ENCODE results near the gene SCYGR2.
"Not testable (repeated sequence)": the region's sequence is repeated elsewhere in the genome, so short reads cannot be mapped to it uniquely, and the experiment has no call there.

Gene SCYGR2, protein sequence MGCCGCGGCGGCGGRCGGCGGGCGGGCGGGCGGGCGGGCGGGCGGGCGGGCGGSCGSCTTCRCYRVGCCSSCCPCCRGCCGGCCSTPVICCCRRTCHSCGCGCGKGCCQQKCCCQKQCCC

DNA sequence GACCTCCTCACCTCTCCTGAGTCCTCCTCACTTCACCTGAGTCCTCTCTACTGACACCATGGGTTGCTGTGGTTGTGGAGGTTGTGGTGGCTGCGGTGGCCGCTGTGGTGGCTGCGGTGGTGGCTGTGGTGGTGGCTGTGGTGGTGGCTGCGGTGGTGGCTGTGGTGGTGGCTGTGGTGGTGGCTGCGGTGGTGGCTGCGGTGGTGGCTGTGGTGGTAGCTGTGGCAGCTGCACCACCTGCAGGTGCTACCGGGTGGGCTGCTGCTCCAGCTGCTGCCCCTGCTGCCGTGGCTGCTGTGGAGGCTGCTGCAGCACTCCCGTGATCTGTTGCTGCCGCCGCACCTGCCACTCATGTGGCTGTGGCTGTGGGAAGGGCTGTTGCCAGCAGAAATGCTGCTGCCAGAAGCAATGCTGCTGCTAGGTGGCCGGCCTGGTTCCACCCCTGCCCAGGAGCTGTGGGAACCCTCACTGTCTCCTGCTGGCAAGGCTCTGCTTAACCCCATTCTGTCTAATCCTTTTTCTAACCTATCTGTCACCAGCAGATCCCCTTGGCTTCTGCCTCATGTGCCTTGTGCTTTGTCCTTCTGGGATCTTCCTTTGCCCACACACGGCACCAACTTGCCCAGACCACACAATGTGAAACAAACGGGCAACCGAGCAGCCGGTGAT lies at the start of gene SCYGR2:
SCYGR2 (plus strand) TSS at position 59 of the 669 bp plus-strand sequence; CDS start at position 59, 0 bp downstream.
- not testable (repeated sequence) for H3K27ac ChIP-seq; DNase-seq (ENCODE audit: low spot score); H3K4me3 ChIP-seq

DNA sequence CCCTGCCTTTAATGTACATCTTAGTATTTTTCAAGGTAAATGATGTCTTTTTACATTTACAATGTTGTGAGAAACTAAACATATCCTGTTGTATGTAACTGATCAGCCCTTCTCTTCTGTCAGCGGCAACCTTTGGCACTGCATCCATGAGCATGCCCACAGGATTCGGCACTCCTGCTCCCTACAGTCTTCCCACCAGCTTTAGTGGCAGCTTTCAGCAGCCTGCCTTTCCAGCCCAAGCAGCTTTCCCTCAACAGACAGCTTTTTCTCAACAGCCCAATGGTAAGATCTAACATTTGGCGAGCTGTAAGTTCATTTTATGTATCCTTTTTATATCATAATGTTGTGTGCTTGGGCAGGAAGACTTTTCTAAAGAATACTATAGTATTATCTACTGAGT lies 46.9 kb upstream of the SCYGR2 start:
- Histone ChIP-seq H3K4me3 (no peak overlapping the region), H3K27ac (no peak overlapping the region)
- TF ChIP-seq, protein P1, sequence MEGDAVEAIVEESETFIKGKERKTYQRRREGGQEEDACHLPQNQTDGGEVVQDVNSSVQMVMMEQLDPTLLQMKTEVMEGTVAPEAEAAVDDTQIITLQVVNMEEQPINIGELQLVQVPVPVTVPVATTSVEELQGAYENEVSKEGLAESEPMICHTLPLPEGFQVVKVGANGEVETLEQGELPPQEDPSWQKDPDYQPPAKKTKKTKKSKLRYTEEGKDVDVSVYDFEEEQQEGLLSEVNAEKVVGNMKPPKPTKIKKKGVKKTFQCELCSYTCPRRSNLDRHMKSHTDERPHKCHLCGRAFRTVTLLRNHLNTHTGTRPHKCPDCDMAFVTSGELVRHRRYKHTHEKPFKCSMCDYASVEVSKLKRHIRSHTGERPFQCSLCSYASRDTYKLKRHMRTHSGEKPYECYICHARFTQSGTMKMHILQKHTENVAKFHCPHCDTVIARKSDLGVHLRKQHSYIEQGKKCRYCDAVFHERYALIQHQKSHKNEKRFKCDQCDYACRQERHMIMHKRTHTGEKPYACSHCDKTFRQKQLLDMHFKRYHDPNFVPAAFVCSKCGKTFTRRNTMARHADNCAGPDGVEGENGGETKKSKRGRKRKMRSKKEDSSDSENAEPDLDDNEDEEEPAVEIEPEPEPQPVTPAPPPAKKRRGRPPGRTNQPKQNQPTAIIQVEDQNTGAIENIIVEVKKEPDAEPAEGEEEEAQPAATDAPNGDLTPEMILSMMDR (IDR thresholded peaks at IDR 0.05) = no peak
- DNase-seq (ENCODE audit: low spot score) = no peak

DNA sequence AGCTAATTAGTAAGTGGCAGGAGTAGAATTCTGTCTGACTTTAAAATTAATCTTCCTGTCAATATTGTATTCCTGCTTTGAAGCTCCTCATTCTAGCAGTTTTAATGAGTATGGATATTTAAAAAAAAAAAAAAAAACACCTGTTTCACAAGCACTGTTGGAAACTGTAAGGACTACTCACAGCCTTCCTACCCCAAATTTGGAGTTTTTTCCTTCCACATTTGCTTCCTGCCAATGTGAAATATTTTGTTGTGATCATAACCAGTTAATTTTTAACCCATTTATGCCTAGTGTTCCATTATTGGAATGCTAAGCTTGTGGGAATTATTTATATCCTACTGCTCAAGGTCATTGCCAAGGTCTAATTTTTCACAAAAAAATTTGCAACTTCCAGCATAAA lies 36.1 kb upstream of the SCYGR2 start:
- H3K27ac ChIP-seq = no peak overlapping the region
- TF ChIP-seq, protein P1 (IDR thresholded peaks at IDR 0.05) = no peak
- no peak overlapping the region for H3K4me3 ChIP-seq
- DNase-seq (ENCODE audit: low spot score) = no peak

DNA sequence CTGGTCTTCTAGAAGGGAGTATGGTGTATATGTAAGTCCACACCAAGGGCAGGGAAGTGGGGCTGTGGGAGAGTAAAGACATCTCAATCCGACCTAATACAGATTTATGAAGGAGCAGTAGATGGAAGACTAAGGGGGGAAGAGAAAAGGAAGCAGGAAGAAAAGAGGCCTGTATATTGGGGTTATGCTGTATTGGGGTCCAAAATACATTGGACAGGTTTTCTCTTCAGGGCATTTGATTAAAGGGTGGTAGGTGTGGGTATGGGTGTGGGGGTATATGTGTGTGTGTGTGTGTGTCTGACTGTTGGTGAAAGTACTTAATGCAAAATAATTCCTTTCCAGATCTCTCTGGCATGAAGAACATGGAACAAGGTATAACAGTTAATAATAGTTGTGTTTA lies 33.6 kb upstream of the SCYGR2 start:
- TF ChIP-seq, protein P1 (IDR thresholded peaks at IDR 0.05) = no peak
- H3K27ac ChIP-seq = no peak overlapping the region
- H3K4me3 ChIP-seq = no peak overlapping the region
- no peak for DNase-seq (ENCODE audit: low spot score)

DNA sequence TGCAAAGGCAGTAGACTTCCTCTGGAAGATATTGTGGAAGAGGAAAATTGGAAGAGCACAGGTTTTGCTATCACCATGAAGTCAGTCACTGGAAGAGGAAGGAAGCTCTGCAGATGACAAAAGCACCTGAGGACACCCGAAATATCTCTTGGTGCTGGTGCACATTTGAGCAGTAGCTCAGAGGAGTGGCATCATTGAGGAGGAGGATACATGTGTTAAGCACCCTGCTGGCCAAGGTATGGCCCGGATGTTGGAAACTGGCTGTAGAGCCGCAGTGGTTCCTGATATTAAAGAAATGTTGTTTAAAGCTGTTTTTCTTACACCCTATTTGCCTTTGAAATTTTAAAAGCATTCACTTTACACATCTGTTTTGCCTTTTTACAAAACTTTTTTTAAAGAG lies 32.7 kb upstream of the SCYGR2 start:
- H3K27ac ChIP-seq = no peak overlapping the region
- TF ChIP-seq, protein P1 (IDR thresholded peaks at IDR 0.05) = no peak
- H3K4me3 ChIP-seq = no peak overlapping the region
- DNase-seq (ENCODE audit: low spot score) = no peak

DNA sequence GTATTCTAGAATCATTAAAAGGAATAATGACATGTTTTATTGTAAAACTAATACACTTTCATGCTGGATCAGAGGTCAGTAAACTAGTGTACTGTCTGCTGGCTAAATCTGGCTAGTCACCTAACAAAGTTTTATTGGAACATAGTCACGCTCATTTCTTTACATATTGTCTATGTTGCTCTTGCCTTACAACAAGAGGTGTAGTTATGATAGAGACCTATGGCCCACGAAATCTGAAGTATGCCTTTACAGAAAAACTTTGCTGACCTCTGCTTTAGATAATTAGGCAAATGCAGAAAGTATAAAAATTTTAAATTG lies 29.9 kb upstream of the SCYGR2 start:
- H3K4me3 ChIP-seq = no peak overlapping the region
- DNase-seq (ENCODE audit: low spot score) = no peak
- TF ChIP-seq, protein P1 (IDR thresholded peaks at IDR 0.05) = no peak
- H3K27ac ChIP-seq = no peak overlapping the region

DNA sequence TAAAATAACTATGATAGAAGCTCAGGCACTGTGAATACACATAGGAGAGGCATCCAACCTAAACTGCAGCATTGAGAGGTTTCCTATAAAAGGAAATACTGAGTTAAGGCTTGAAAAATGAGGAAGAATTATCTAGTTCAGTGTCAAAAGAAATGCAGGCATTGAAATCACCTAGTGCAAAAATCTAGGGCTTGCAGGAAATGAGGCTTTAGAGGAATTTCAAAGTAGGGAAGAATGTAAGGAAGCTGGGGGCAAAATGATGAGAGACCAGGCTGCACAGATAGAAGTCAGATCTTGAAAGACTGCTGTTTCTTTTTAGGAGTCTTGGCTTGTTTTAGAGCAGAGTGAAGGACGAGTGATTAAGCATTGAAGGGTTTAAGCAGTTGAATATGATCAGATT lies 28.1 kb upstream of the SCYGR2 start:
- Histone ChIP-seq H3K27ac (no peak overlapping the region), H3K4me3 (no peak overlapping the region)
- DNase-seq (ENCODE audit: low spot score) = no peak
- TF ChIP-seq, protein P1 (IDR thresholded peaks at IDR 0.05) = no peak
